ENCODE data around the gene FOLR3. TPM values are rescaled to one million over a fixed set of nuclear protein-coding genes. Genes with fewer than 3 reads are reported as not detected.
"Not testable (repeated sequence)": the region's sequence is repeated elsewhere in the genome, so short reads cannot be mapped to it uniquely, and the experiment has no call there.

The FOLR3 gene
- polyA plus RNA-seq, 12 donors = 0.35 to 0.47 (median 0.38) TPM; not detected in 9

DNA sequence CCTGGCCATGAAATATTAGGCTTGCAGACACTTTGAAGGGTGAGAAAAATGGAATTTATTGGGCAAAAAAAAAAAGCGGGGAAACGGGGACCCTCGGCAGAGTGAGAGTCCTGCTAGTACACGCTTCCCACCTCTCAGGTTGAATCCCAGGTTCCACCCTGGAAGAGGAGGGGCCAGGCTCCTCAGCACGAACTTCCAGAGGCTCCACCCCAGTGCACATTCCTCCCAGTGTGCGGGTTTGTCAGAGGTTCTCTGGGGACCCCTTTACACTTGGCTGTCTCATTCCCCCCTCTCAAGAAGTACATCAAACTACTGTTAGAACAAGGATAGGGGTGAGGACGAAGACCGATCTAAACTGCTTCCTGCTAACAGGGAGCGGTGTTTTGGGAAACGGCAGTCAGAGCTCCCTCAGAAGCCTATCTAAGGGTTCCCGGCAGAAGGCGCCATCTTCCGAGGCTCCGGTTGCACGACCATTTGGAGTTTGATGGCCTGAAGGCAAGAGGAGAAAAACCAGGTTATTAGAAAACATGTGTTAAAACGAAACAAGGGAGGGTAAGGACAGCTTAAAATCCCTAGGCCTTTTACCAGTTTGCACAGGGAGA lies 27.5 kb downstream of the FOLR3 start:
- DNase-seq = no peak

GRCh38 chr11:72164187-72164586 lies 28.7 kb downstream of the FOLR3 start:
- DNase-seq = not testable (repeated sequence)

DNA sequence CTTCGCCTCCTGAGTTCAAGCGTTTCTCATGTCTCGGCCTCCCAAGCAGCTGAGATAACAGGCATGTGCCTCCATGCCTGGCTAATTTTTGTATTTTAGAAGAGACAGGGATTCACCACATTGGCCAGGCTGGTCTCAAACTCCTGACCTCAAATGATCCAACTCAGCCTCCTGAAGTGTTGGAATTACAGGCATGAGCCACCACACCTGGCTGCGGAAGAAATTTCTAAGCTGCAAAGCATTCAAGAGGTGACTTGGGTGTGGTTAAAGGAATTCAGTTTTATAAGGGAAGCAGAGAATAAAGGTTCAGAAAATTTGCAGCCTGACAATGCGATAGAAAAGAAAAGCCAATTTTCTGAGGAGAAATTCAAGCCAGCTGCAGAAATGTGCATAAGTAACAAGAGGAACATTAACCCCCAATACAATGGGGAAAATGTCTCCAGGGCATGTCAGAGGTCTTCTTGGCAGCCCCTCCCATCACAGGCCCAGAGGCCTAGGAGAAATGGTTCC lies 33.6 kb downstream of the FOLR3 start:
- DNase-seq = not testable (repeated sequence)

DNA sequence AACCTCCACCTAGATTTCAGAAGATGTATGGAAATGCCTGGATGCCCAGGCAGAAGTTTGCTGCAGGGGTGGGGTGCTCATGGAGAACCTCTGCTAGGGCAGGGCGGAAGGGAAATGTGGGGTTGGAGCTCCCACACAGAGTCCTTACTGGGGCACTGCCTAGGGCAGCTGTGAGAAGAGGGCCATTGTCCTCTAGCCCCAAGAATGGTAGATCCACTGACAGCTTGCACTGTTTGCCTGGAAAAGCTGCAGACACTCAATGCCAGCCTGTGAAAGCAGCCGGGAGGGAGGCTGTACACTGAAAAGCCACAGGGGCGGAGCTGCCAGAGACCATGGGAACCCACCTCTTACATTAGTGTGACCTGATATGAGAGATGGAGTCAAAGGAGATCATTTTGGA lies 34.2 kb downstream of the FOLR3 start:
- DNase-seq = not testable (repeated sequence)

- DNase-seq = not testable (repeated sequence)
Observed at GRCh38 chr11:72172043-72172442, 36.5 kb downstream of the FOLR3 start.

GRCh38 chr11:72173291-72173690 lies 37.8 kb downstream of the FOLR3 start:
- no peak for DNase-seq

DNA sequence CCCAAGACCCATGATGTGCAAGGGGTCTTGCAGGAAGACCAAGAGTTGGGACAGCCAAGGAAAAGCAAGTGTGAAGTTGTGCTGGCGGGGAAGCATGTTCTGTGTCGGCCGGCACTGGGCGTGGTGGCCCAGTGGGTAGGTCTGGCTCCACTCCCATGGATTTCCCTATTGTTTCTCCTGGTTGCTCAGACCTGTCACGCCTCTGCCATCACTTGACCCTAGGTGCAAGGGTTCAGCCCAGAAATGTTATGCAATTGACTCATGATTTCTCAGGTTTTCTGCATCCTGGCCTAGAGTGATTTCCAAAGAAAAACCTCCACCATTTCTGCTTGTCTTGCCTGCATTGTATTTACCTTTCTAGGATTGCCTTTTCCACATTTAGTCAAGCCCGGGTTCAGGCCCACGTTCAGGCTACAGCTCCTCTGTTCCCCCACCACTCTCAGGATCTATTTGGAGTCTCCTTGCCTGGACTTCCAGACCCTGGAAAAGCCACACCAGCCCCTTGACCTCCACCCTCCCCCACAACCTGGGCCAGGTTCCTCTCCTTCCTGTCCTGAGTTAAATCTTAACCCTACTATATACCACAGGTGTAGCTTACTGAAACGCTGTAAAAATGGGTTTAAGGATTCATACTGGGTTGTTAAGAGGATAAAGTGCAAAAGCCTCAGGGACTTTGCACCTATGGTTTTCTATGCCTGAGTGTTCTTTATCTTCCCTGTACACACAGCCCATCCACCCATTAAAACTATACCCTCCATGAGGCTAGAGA lies 39.0 kb downstream of the FOLR3 start:
- DNase-seq = no peak

DNA sequence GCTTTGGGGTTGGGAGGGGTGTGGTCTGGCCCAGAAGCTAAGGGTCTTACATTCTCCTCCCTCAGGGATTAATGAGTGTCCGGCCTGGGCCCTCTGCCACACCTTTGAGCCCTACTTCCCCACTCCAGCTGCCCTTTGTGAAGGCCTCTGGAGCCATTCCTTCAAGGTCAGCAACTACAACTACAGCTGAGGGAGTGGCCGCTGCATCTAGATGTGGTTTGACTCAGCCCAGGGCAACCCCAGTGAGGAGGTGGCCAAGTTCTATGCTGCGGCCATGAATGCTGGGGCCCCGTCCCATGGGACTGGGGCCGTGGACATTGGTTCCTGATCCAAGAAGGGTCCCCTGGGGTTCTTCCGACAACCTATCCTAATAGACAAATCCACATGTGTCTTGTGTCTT lies 42.1 kb downstream of the FOLR3 start:
- no peak for DNase-seq

GRCh38 chr11:72179049-72179803 lies 43.7 kb downstream of the FOLR3 start:
- no peak for DNase-seq

- no peak for DNase-seq
Observed at GRCh38 chr11:72179804-72180396, 44.4 kb downstream of the FOLR3 start.

DNA sequence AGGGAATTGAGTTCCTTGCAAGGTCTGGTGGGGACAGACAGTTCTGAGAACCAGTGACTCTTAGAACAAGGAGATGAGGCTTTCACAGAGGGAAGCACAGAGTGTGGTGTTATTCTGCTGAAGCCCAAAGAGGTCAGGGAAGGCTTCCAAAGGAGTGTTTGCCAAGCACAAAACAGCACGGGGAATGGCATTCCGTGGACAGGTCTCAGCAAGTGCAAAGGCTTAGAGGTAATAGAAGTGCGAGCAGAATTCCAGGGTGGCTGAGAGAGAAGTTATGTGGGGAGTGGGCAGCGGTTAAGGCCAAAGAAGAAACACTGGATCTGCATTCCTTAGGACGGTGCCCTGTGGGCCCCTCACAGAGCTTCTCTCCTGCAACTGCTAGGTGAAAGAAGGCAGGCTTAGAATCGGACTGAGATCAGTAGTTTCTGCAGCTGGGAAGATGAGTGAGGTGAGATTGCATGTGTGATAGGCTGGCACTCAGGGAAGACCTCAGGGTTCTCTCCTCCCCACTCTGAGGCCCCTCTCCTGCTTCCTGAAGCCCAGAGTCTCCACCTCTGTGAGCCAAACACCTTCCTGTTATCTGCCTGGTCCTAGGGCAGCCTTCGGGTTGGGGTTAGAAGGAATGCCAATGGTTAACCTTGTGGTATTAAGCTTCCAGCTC lies 45.5 kb downstream of the FOLR3 start:
- not testable (repeated sequence) for DNase-seq

DNA sequence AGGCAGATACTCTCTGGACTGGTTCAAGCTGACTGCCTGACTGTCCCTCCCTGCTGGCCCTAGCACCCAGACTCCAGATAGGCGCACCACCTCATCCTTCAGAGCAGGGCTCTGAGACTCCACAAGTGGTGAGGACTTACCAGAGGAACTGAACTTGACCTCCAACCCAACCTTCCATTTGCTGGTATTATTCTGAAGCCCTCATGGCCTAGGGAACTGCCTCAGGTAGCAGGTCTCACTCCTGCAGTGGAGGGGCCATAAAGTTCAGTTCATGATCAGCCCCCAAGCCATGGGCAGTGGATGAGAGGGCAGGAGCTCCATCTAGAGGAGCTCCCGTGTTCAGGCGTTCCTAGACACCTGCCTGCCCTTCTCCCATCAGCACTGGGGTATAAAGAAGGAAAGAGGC lies 46.0 kb downstream of the FOLR3 start:
- DNase-seq = not testable (repeated sequence)

DNA sequence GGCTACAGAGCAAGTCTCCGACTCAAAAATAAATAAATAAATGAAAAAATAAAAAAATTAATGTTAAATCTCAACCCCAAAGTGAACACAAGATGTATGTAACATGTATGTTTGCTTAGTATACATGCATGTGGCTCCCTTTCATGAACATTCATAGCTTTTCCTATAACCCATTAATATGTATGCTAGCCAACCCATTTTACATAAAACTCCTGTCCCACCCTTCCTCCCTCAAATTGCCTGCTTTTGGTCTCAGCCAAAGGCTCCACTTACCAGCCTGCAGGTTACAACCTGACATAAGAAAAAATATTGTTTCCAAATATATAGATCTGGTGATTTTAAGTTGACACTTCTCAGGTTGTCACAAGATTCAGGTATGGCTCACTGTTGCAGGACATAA lies 52.7 kb downstream of the FOLR3 start:
- no peak for DNase-seq

Other genes with a start within 250 kb of the FOLR3 start
- gene XNDC1N, start 207.1 kb upstream of the FOLR3 start, polyA plus RNA-seq (ENCODE audit: insufficient read length in 12 of 12) = 1 to 10 TPM in 10 of 12 donors, not detected in 2; 1.9 to 4.8 (median 3.0) TPM
- 10 to 100 TPM in 11 of 12 donors, not detected in 1; 24.4 to 35.4 (median 29.2) TPM for gene RNF121, start 206.7 kb upstream of the FOLR3 start, polyA plus RNA-seq (ENCODE audit: insufficient read length in 12 of 12)
- 10 to 100 TPM in 3 of 12 donors, 1 to 10 TPM in 8, not detected in 1; 4.5 to 16.0 (median 7.2) TPM for gene IL18BP, start 136.8 kb upstream of the FOLR3 start, polyA plus RNA-seq (ENCODE audit: insufficient read length in 12 of 12)
- gene NUMA1, start 55.2 kb upstream of the FOLR3 start, polyA plus RNA-seq (ENCODE audit: insufficient read length in 12 of 12) = 100 to 1,000 TPM in 11 of 12 donors, not detected in 1; 137 to 283 (median 169) TPM
- gene LRRC51, start 54.9 kb upstream of the FOLR3 start, polyA plus RNA-seq (ENCODE audit: insufficient read length in 12 of 12) = 10 to 100 TPM in 1 of 12 donors, 1 to 10 TPM in 9, not detected in 2; 5.3 to 11.4 (median 8.0) TPM
- 10 to 100 TPM in 11 of 12 donors, not detected in 1; 70.3 to 94.5 (median 83.5) TPM for gene LAMTOR1, start 32.4 kb upstream of the FOLR3 start, polyA plus RNA-seq (ENCODE audit: insufficient read length in 12 of 12)
- gene TOMT, start 29.8 kb upstream of the FOLR3 start, polyA plus RNA-seq (ENCODE audit: insufficient read length in 12 of 12) = not detected
- 10 to 100 TPM in 11 of 12 donors, not detected in 1; 31.3 to 61.4 (median 33.5) TPM for gene ANAPC15, start 23.0 kb upstream of the FOLR3 start, polyA plus RNA-seq (ENCODE audit: insufficient read length in 12 of 12)
- 1 to 10 TPM in 10 of 12 donors, not detected in 2; 1.2 to 9.3 (median 3.7) TPM for gene FOLR1, start 56.4 kb downstream of the FOLR3 start, polyA plus RNA-seq (ENCODE audit: insufficient read length in 12 of 12)
- gene FOLR2, start 81.1 kb downstream of the FOLR3 start, polyA plus RNA-seq (ENCODE audit: insufficient read length in 12 of 12) = 10 to 100 TPM in 11 of 12 donors, not detected in 1; 10.4 to 32.6 (median 20.6) TPM
- gene INPPL1, start 89.0 kb downstream of the FOLR3 start, polyA plus RNA-seq (ENCODE audit: insufficient read length in 12 of 12) = 100 to 1,000 TPM; 118 to 193 (median 149) TPM
- gene PHOX2A, start 108.5 kb downstream of the FOLR3 start, polyA plus RNA-seq (ENCODE audit: insufficient read length in 12 of 12) = 10 to 100 TPM in 1 of 12 donors, not detected in 11; 17.1 TPM

Data from muscle of arm (tissue), 12 donors.